ENCODE results near the gene OPN3.

DNA sequence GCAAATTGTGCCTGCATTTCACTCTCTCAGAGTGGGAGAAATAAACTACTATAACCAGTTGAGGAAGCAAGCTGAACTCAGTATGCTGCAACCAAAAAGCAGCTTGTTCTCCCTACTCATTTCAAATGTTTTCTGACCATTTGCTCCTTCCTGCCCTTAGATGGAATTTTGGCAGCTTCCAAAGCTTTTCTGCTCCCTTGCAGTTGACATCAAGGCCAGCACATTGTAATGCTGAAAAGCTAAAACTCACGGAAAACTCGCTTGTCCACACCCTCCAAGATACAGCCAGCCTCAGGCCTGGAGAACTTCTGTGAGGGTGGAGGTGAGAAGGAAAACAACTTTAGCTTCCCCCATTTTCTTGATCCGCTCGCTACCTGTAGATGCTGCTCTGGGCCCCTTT, 5.0 kb upstream of the OPN3 start:
- no peak for TF ChIP-seq EP300 (IDR thresholded peaks at IDR 0.05)
- no peak for TF ChIP-seq POLR2A (IDR thresholded peaks at IDR 0.05; ENCODE audit: low read depth)
